GM21619 (cell line): ENCODE measurements around the gene SELENON.
"Not testable (repeated sequence)": the region's sequence is repeated elsewhere in the genome, so short reads cannot be mapped to it uniquely, and the experiment has no call there.

ENCODE experiments used
- ATAC-seq: cut with Tn5 transposase; IDR thresholded peaks from one replicate; pipeline ENCODE4 v1.9.1; 2021; ENCODE audit not compliant: unreplicated experiment

The SELENON gene

GRCh38 chr1:25821630-25822091, 21.7 kb downstream of the SELENON start:
- ATAC-seq = no peak

- ATAC-seq = no peak
Measured at GRCh38 chr1:25825605-25826004, 25.6 kb downstream of the SELENON start.

- ATAC-seq = no peak
Measured at GRCh38 chr1:25826571-25826970, 26.6 kb downstream of the SELENON start.

- ATAC-seq = no peak
Measured at GRCh38 chr1:25828491-25828890, 28.5 kb downstream of the SELENON start.

GRCh38 chr1:25829046-25829445, 29.1 kb downstream of the SELENON start:
- no peak for ATAC-seq

- ATAC-seq = no peak
Measured at GRCh38 chr1:25831569-25832196, 31.7 kb downstream of the SELENON start.

- no peak for ATAC-seq
Measured at GRCh38 chr1:25832336-25833037, 32.5 kb downstream of the SELENON start.

GRCh38 chr1:25833158-25833557, 33.2 kb downstream of the SELENON start:
- no peak for ATAC-seq

GRCh38 chr1:25834894-25835293, 34.9 kb downstream of the SELENON start:
- no peak for ATAC-seq

GRCh38 chr1:25836695-25837094, 36.7 kb downstream of the SELENON start:
- no peak for ATAC-seq

- ATAC-seq = no peak
Measured at GRCh38 chr1:25837262-25837875, 37.4 kb downstream of the SELENON start.

- not testable (repeated sequence) for ATAC-seq
Measured at GRCh38 chr1:25839808-25840207, 39.8 kb downstream of the SELENON start.

GRCh38 chr1:25843483-25843882, 43.5 kb downstream of the SELENON start:
- ATAC-seq = no peak

GRCh38 chr1:25844536-25845337, 44.7 kb downstream of the SELENON start:
- ATAC-seq = no peak

- no peak for ATAC-seq
Measured at GRCh38 chr1:25845664-25846063, 45.7 kb downstream of the SELENON start.

GRCh38 chr1:25847929-25848328, 47.9 kb downstream of the SELENON start:
- ATAC-seq = no peak

- no peak for ATAC-seq
Measured at GRCh38 chr1:25848531-25848930, 48.5 kb downstream of the SELENON start.

GRCh38 chr1:25854554-25854953, 54.6 kb downstream of the SELENON start:
- no peak for ATAC-seq

GRCh38 chr1:25856856-25857255, 56.9 kb downstream of the SELENON start:
- no peak for ATAC-seq

- ATAC-seq = no peak
Measured at GRCh38 chr1:25858494-25858893, 58.5 kb downstream of the SELENON start.
